Central memory CD4-positive, alpha-beta T cell (primary cell): ENCODE data around the gene DEFB114.
"Not testable (repeated sequence)": the region's sequence is repeated elsewhere in the genome, so short reads cannot be mapped to it uniquely, and the experiment has no call there.

Experiments used
- DNase-seq: peaks from one replicate; pipeline ENCODE4 v3.0.0; 2022
- total RNA-seq, 3 experiments: gene quantifications; one replicate each; lab custom pipeline; 2026; lab: John Stamatoyannopoulos, UW

Gene DEFB114
- total RNA-seq, result 0 reads per million in 3 experiments

GRCh38 chr6:49964064-49964463 lies at the start of gene DEFB114:
Gene DEFB114 (minus strand): TSS chr6:49964164. CDS start chr6:49964105, 59 bp downstream.
- DNase-seq, result no peak

DNA sequence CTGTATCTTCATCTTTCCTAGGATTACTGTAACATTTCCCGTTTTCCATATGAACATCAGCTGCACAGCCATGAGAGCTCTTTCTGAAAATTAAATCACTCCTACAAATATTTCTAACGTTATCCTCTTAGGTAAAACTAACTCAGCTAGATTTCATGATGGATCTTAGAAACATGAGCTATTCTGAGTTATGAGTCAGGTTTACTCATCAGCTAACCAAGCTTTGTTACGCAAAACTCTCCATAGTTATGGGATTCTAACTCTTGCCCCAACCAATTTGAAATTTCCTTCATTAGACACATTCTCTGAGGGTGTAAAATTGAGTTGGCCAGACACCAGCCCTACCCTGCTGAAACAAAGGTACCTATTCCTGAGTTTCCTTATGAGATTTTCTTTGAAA lies 43.9 kb upstream of the DEFB114 start:
- no peak for DNase-seq

- no peak for DNase-seq
Measured at GRCh38 chr6:50003139-50003538, 39.2 kb upstream of the DEFB114 start.

DNA sequence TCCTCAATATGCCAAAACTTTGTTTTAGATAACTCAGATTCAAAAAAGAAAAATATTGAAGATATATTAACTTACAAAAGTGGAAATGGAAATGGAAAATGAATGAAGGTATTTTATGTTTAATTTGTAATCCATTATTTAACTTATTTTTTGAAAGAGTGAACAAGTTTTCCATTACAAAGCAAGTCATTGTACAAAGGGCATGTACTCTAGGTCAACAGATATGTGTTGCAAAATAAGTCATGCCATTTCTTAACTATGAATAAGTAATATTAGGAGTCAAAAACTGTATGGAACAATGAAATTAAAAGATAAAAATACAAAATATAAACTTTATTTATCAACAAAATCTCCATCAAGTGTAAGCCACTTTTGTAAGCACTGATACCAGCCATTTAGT lies 31.3 kb upstream of the DEFB114 start:
- DNase-seq, result no peak

DNA sequence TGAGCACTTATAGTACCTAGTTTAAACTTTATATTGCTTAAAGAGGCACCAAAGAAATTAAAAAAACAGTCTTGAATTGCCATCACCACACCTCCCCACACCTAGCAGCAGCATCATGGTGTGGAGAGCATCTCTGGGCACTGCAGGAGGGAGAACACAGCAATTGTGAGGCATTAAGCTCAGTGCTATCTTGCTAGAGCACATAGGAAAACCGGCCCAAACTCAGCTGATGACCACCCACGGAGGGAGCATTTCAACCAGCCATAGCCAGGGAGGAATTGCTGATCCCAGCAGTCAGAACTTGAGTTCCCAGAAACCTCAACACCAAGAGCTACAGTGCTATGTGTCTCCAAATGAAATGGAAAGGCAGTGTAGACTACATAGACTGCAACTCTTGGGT lies 24.9 kb upstream of the DEFB114 start:
- no peak for DNase-seq

GRCh38 chr6:49987749-49988148 lies 23.8 kb upstream of the DEFB114 start:
- no peak for DNase-seq

- no peak for DNase-seq
Measured at GRCh38 chr6:49986551-49986950, 22.6 kb upstream of the DEFB114 start.

- no peak for DNase-seq
Measured at GRCh38 chr6:49982046-49982445, 18.1 kb upstream of the DEFB114 start.

DNA sequence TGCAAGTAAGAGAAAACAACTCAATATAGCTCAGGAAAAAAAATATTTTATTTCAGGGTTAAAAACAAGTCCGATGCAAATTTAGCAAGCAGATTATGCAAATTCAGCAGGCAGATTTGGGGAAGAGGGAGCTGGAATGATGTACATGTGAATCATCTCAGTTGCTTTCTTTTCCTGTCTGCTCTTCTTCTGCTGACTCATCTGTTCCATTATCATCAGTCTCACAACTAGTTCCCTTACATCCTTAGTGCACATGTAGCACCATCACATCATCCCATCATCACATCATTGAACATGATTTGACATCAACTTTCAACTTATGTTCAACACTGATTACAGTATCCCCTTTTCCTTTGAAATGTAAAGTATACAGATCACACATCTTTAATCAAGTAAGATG lies 16.9 kb upstream of the DEFB114 start:
- no peak for DNase-seq

DNA sequence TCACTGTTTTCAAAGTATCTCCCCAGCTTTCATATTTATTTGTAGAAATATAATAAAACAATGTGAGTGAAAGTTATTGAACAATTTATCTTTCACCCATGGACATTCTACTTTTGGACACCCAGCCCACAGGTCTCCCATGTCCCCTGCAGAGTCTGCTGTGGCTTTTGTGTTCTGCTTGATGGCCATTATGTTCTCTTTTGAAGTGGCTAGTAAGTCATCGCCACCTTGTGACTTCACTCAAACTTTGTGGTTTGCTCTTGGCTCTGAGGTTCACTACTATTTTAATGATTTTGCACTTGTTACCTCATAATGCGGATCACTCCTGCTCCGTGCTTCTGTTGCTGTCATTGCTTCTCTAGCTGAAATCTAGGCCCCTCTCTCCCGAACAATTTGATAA lies 15.6 kb upstream of the DEFB114 start:
- no peak for DNase-seq

DNA sequence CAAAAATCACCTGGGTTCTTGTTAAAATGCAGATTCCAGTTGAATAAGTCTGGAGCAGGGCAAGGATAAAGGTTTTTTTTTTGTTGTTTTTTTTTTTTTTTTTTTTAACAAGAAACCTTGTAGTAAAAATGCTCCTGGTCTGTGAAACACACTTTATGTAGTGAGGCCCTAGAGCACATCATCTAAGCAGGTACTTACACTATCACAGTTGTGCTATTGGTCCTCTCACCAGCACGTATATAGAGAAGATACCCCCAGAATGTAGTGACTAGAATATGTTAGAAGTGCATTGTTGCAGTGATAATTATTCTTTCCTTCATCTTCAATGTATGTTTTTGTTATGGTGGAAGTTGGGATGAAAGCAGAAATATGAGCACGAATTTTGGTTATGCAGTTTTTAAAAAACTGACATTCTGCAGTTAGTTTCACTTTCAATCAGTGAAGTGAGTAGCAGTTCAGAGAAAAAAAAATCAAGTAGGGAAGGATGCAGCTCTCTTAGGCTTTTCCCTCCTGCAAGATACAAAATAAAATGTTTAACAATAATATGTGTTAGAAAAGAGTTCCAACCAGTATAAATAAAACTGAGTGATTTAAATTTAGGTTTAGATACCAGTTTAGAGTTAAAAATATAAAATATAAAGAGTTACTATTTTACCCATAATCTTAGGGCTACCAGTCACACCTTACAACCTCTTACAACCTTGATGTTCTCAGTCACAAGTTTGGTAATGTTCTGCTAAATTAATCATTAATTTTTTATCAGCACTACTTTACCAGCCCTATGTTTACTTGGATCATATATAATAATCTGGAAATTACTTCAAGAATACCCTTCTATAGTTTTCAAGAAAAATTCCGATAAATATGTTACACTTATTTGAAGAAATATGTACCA lies 14.6 kb upstream of the DEFB114 start:
- DNase-seq, result no peak

- DNase-seq, result no peak
Measured at GRCh38 chr6:49969605-49970004, 5.6 kb upstream of the DEFB114 start, which contains the start of gene DEFB113. Gene DEFB113 (minus strand): TSS chr6:49969625. CDS start chr6:49969625, 0 bp downstream.

- no peak for DNase-seq
Measured at GRCh38 chr6:49966823-49967222, 2.9 kb upstream of the DEFB114 start.

GRCh38 chr6:49966334-49966733 lies 2.4 kb upstream of the DEFB114 start:
- DNase-seq, result no peak

DNA sequence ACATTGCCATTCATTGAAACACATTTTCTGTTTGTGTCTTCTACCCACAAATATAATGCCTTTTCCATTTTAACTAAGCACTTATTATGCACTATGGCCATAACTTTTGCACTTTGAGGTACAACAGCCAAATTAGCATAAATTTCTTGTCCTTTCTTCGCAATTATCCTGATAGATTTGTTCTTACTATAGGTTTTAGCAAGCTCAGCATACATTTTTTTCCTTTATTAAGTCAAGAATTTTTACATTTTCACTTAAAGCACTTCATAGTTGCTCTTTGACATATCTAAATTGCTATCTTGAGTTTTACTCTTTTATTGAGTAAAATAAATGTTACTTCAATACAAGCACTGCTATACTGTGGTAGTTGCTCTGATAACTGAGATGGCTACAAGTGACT lies 5.8 kb downstream of the DEFB114 start:
- DNase-seq, result no peak

DNA sequence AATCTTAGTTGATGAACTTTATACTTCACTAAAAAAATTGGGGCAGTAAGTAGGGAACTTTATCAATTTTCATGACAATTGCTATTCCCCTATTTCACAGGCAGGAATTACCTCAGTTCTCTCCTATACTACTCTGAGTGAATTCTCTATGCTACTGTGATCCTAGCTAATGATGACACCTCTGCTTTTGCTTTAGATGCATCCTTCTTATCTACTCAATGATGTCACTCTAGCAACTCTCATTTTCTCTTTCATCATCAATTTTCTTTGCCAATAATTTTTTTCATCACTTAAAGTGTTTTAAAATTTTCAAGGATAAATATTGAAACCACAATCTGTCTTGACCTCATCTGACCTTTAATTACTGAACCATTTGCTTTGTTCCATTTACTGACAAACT lies 8.1 kb downstream of the DEFB114 start:
- DNase-seq, result no peak

DNA sequence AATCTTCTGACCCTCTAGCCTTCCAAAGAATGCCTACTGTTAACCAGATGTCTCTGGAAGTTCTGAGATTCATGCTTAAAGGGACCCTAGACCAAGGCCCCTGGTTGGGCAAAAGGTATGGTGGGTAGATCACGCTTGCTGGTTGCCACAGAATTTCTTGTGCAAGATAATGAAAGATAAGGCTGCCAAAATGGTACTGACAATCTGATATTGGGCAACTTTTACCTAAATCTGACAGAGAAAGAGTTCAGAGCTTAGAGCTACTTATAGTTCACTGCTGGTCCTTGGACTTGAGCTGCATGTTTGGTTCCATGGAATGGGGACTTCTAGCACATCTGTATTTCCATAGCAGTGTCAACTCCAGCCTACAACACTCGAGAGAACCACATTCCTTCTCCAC lies 12.0 kb downstream of the DEFB114 start:
- DNase-seq, result no peak

GRCh38 chr6:49950415-49950751 lies 13.6 kb downstream of the DEFB114 start:
- no peak for DNase-seq

- DNase-seq, result no peak
Measured at GRCh38 chr6:49949062-49949461, 14.9 kb downstream of the DEFB114 start.

GRCh38 chr6:49946835-49947234 lies 17.1 kb downstream of the DEFB114 start:
- DNase-seq, result no peak

GRCh38 chr6:49944068-49944467 lies 19.9 kb downstream of the DEFB114 start:
- DNase-seq, result not testable (repeated sequence)

GRCh38 chr6:49939993-49940498 lies 23.9 kb downstream of the DEFB114 start:
- DNase-seq, result no peak

DNA sequence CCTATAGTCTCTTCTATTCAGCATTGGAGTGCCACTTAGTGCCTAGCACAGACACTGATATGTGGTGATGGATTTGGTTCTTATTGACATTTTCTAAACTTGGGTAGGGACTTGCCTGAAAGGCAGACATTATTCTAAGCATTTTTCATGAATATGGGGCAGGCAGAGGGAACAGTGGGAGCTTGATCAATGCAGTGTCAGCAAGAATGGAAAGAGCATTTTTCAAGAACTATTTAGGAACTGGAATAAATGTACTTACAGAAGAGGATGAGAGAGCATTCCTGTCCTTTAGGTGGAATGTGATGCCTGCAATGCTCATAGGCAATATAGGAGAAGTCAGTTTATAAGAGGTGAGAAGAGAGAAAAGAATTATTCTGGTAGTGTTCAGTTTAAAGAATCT lies 26.2 kb downstream of the DEFB114 start:
- no peak for DNase-seq

GRCh38 chr6:49937017-49937416 lies 26.9 kb downstream of the DEFB114 start:
- no peak for DNase-seq

- no peak for DNase-seq
Measured at GRCh38 chr6:49935387-49935786, 28.6 kb downstream of the DEFB114 start.
